Activated naive CD4-positive, alpha-beta T cell treated with anti-CD3 and anti-CD28 coated beads, Interleukin-2, amount 50 U/mL, for 24 hours (primary cell): ENCODE data around the gene TBC1D1.

Source experiments
- H3K27ac Mint-ChIP-seq: one replicate; pipeline ENCODE4 v1.8.0; 2021; ENCODE audit warnings: mild to moderate bottlenecking, mixed read lengths
- H3K27me3 Mint-ChIP-seq: one replicate; pipeline ENCODE4 v1.8.0; 2021; ENCODE audit warnings: mixed read lengths
- H3K36me3 Mint-ChIP-seq: one replicate; pipeline ENCODE4 v1.8.0; 2021; ENCODE audit warnings: mixed read lengths
- H3K4me1 Mint-ChIP-seq: one replicate; pipeline ENCODE4 v1.8.0; 2021; ENCODE audit warnings: mixed read lengths
- H3K4me3 Mint-ChIP-seq: one replicate; pipeline ENCODE4 v1.8.0; 2021; ENCODE audit warnings: mild to moderate bottlenecking, mixed read lengths
- H3K9me3 Mint-ChIP-seq: one replicate; pipeline ENCODE4 v1.8.0; 2021; ENCODE audit warnings: mixed read lengths

TBC1D1 gene

GRCh38 chr4:38002451-38003071, 111.7 kb downstream of the TBC1D1 start:
- no peak overlapping the region for H3K4me3 Mint-ChIP-seq
- H3K27me3 Mint-ChIP-seq: no peaks in the 10 kb centered on the region
- H3K4me1 Mint-ChIP-seq: peaks cover 72% of the 10 kb centered on the region
- H3K36me3 Mint-ChIP-seq: peaks cover 3% of the 10 kb centered on the region
- H3K9me3 Mint-ChIP-seq: no peaks in the 10 kb centered on the region
- H3K27ac Mint-ChIP-seq: no peak overlapping the region

GRCh38 chr4:38003102-38003501, 112.2 kb downstream of the TBC1D1 start:
- Mint-ChIP-seq H3K36me3 (peaks cover 3% of the 10 kb centered on the region), H3K27ac (no peak overlapping the region), H3K9me3 (no peaks in the 10 kb centered on the region), H3K4me1 (peaks cover 69% of the 10 kb centered on the region), H3K27me3 (no peaks in the 10 kb centered on the region), H3K4me3 (no peak overlapping the region)

- Mint-ChIP-seq H3K4me1 (peaks cover 69% of the 10 kb centered on the region), H3K27ac (no peak overlapping the region), H3K9me3 (no peaks in the 10 kb centered on the region), H3K4me3 (no peak overlapping the region), H3K27me3 (no peaks in the 10 kb centered on the region), H3K36me3 (peaks cover 3% of the 10 kb centered on the region)
Observed at GRCh38 chr4:38003628-38004027, 112.7 kb downstream of the TBC1D1 start.

- H3K9me3 Mint-ChIP-seq: no peaks in the 10 kb centered on the region
- no peak overlapping the region for H3K27ac Mint-ChIP-seq
- peaks cover 3% of the 10 kb centered on the region for H3K36me3 Mint-ChIP-seq
- no peak overlapping the region for H3K4me3 Mint-ChIP-seq
- H3K4me1 Mint-ChIP-seq: peaks cover 66% of the 10 kb centered on the region
- H3K27me3 Mint-ChIP-seq: no peaks in the 10 kb centered on the region
Observed at GRCh38 chr4:38004062-38004461, 113.2 kb downstream of the TBC1D1 start.

- Mint-ChIP-seq H3K27me3 (no peaks in the 10 kb centered on the region), H3K4me1 (peaks cover 57% of the 10 kb centered on the region), H3K36me3 (peaks cover 3% of the 10 kb centered on the region), H3K4me3 (no peak overlapping the region), H3K9me3 (no peaks in the 10 kb centered on the region), H3K27ac (no peak overlapping the region)
Observed at GRCh38 chr4:38004887-38005286, 114.0 kb downstream of the TBC1D1 start.

- no peak overlapping the region for H3K4me3 Mint-ChIP-seq
- H3K4me1 Mint-ChIP-seq: peaks cover 62% of the 10 kb centered on the region
Observed at GRCh38 chr4:38005637-38006036, 114.8 kb downstream of the TBC1D1 start.

GRCh38 chr4:38007645-38008044, 116.8 kb downstream of the TBC1D1 start:
- H3K9me3 Mint-ChIP-seq: no peaks in the 10 kb centered on the region
- no peak overlapping the region for H3K27ac Mint-ChIP-seq
- H3K27me3 Mint-ChIP-seq: no peaks in the 10 kb centered on the region
- H3K4me3 Mint-ChIP-seq: no peak overlapping the region
- peaks cover 53% of the 10 kb centered on the region for H3K4me1 Mint-ChIP-seq
- H3K36me3 Mint-ChIP-seq: no peaks in the 10 kb centered on the region

More at GRCh38 chr4:38005637-38006036, 114.8 kb downstream of the TBC1D1 start:
- Mint-ChIP-seq H3K36me3 (peaks cover 3% of the 10 kb centered on the region), H3K27ac (no peak overlapping the region), H3K9me3 (no peaks in the 10 kb centered on the region), H3K27me3 (no peaks in the 10 kb centered on the region)

- Mint-ChIP-seq H3K36me3 (no peaks in the 10 kb centered on the region), H3K4me1 (peaks cover 45% of the 10 kb centered on the region), H3K27me3 (no peaks in the 10 kb centered on the region), H3K9me3 (no peaks in the 10 kb centered on the region), H3K27ac (no peak overlapping the region), H3K4me3 (no peak overlapping the region)
Observed at GRCh38 chr4:38008571-38009021, 117.7 kb downstream of the TBC1D1 start.

GRCh38 chr4:38009421-38009820, 118.5 kb downstream of the TBC1D1 start:
- Mint-ChIP-seq H3K9me3 (no peaks in the 10 kb centered on the region), H3K4me1 (peaks cover 39% of the 10 kb centered on the region), H3K36me3 (peaks cover 2% of the 10 kb centered on the region), H3K27me3 (no peaks in the 10 kb centered on the region), H3K27ac (no peak overlapping the region), H3K4me3 (no peak overlapping the region)

GRCh38 chr4:38009949-38010348, 119.1 kb downstream of the TBC1D1 start:
- no peak overlapping the region for H3K4me3 Mint-ChIP-seq
- H3K36me3 Mint-ChIP-seq: peaks cover 2% of the 10 kb centered on the region
- no peaks in the 10 kb centered on the region for H3K9me3 Mint-ChIP-seq
- no peak overlapping the region for H3K27ac Mint-ChIP-seq
- peaks cover 34% of the 10 kb centered on the region for H3K4me1 Mint-ChIP-seq
- no peaks in the 10 kb centered on the region for H3K27me3 Mint-ChIP-seq

GRCh38 chr4:38011511-38012162, 120.8 kb downstream of the TBC1D1 start:
- peaks cover 10% of the 10 kb centered on the region for H3K36me3 Mint-ChIP-seq
- no peaks in the 10 kb centered on the region for H3K27me3 Mint-ChIP-seq
- peaks cover 25% of the 10 kb centered on the region for H3K4me1 Mint-ChIP-seq
- no peak overlapping the region for H3K27ac Mint-ChIP-seq
- H3K9me3 Mint-ChIP-seq: no peaks in the 10 kb centered on the region
- no peak overlapping the region for H3K4me3 Mint-ChIP-seq

- Mint-ChIP-seq H3K4me1 (peaks cover 14% of the 10 kb centered on the region), H3K9me3 (no peaks in the 10 kb centered on the region), H3K4me3 (no peak overlapping the region), H3K27me3 (no peaks in the 10 kb centered on the region), H3K36me3 (peaks cover 10% of the 10 kb centered on the region), H3K27ac (no peak overlapping the region)
Observed at GRCh38 chr4:38013461-38014366, 122.8 kb downstream of the TBC1D1 start.

- peaks cover 10% of the 10 kb centered on the region for H3K36me3 Mint-ChIP-seq
Observed at GRCh38 chr4:38014421-38014852, 123.6 kb downstream of the TBC1D1 start.

GRCh38 chr4:38015886-38016515, 125.1 kb downstream of the TBC1D1 start:
- Mint-ChIP-seq H3K36me3 (peaks cover 14% of the 10 kb centered on the region), H3K27me3 (no peaks in the 10 kb centered on the region), H3K27ac (no peak overlapping the region), H3K4me1 (peaks cover 7% of the 10 kb centered on the region), H3K9me3 (no peaks in the 10 kb centered on the region), H3K4me3 (no peak overlapping the region)

More at GRCh38 chr4:38014421-38014852, 123.6 kb downstream of the TBC1D1 start:
- Mint-ChIP-seq H3K4me1 (peaks cover 14% of the 10 kb centered on the region), H3K9me3 (no peaks in the 10 kb centered on the region), H3K4me3 (no peak overlapping the region), H3K27ac (no peak overlapping the region), H3K27me3 (no peaks in the 10 kb centered on the region)

GRCh38 chr4:38016698-38017097, 125.8 kb downstream of the TBC1D1 start:
- Mint-ChIP-seq H3K27me3 (no peaks in the 10 kb centered on the region), H3K4me3 (no peak overlapping the region), H3K36me3 (peaks cover 15% of the 10 kb centered on the region), H3K4me1 (peaks cover 3% of the 10 kb centered on the region), H3K27ac (no peak overlapping the region), H3K9me3 (no peaks in the 10 kb centered on the region)
